ENCODE results near the gene KCNIP4. TPM values are rescaled to one million over a fixed set of nuclear protein-coding genes. Genes with fewer than 3 reads are reported as not detected.

Gene KCNIP4
- total RNA-seq, 1 donor from 2014 or later = 0.39 TPM

DNA sequence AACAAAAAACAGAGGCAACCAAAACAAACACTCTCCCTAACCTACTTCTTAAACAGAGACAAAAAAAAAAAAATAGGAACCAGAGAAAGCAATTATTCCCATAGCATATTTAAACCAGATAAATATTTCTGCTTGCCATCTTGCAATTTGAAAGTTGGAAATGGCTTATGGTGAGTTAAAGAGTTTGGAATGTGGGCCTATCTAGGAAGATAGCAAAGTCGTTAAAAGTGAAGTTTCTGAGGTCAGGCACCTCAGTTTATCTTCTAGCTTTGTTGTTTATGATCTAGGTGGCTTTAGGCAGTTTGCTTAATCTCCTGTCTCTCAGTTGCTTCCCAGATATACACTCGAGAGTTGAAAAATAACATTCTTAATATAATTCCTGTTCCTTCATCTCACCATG, 284.2 kb downstream of the KCNIP4 start:
- Mint-ChIP-seq H3K27ac (no peak overlapping the region), H3K36me3 (no peaks in the 10 kb centered on the region), H3K9me3 (no peaks in the 10 kb centered on the region), H3K4me1 (no peaks in the 10 kb centered on the region), H3K4me3 (no peak overlapping the region), H3K27me3 (ENCODE audit: insufficient read depth, low read depth) (peaks cover 9% of the 10 kb centered on the region)
- H3F3A ChIP-seq (ENCODE audit: low read depth) = no peaks in the 10 kb centered on the region
- H3K27ac ChIP-seq = no peak overlapping the region
- no peak overlapping the region for H3K4me3 ChIP-seq
- no peak for DNase-seq (ENCODE audit: low spot score)
- H3K9ac ChIP-seq = no peak overlapping the region
- H4K20me1 ChIP-seq (ENCODE audit: low read depth) = no peaks in the 10 kb centered on the region
- TF ChIP-seq EZH2phosphoT487 (IDR thresholded peaks at IDR 0.05) (no peak), EZH2 (IDR thresholded peaks at IDR 0.05) (no peak)
- TF ChIP-seq, protein P1, sequence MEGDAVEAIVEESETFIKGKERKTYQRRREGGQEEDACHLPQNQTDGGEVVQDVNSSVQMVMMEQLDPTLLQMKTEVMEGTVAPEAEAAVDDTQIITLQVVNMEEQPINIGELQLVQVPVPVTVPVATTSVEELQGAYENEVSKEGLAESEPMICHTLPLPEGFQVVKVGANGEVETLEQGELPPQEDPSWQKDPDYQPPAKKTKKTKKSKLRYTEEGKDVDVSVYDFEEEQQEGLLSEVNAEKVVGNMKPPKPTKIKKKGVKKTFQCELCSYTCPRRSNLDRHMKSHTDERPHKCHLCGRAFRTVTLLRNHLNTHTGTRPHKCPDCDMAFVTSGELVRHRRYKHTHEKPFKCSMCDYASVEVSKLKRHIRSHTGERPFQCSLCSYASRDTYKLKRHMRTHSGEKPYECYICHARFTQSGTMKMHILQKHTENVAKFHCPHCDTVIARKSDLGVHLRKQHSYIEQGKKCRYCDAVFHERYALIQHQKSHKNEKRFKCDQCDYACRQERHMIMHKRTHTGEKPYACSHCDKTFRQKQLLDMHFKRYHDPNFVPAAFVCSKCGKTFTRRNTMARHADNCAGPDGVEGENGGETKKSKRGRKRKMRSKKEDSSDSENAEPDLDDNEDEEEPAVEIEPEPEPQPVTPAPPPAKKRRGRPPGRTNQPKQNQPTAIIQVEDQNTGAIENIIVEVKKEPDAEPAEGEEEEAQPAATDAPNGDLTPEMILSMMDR (IDR thresholded peaks at IDR 0.05) = no peak
- no peaks in the 10 kb centered on the region for H3K36me3 ChIP-seq
- H3K4me2 ChIP-seq = no peak overlapping the region
- no peaks in the 10 kb centered on the region for H3K79me2 ChIP-seq (ENCODE audit: low read depth)
- H2AFZ ChIP-seq (replicated peaks) = no peak overlapping the region
- H3K27me3 ChIP-seq = no peaks in the 10 kb centered on the region
- H3K4me1 ChIP-seq = no peaks in the 10 kb centered on the region
- no peaks in the 10 kb centered on the region for H3K9me3 ChIP-seq (ENCODE audit: low read depth)

DNA sequence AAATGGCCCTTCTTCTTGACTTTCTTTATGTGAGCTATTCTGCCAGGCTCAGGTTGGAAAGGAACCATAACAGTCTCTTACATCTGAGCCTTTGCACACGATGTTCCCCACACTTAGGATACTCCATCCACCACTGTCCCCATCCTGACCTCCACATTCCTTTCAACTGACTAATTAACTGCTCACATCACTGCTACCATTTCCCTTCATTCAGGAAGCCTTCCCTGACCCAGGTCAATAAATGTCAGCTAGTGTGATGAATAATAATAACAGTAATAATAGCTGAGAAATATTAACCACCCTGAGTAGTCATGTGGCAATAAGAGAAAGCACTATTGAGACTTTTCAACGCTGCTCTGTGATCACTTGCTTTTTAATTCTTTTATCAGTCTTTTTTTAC, 291.7 kb downstream of the KCNIP4 start:
- no peaks in the 10 kb centered on the region for H4K20me1 ChIP-seq (ENCODE audit: low read depth)
- no peaks in the 10 kb centered on the region for H3K9me3 Mint-ChIP-seq
- TF ChIP-seq, protein P1 (IDR thresholded peaks at IDR 0.05) = no peak
- TF ChIP-seq EZH2 (IDR thresholded peaks at IDR 0.05) (no peak), EZH2phosphoT487 (IDR thresholded peaks at IDR 0.05) (no peak)
- no peaks in the 10 kb centered on the region for H3F3A ChIP-seq (ENCODE audit: low read depth)
- H3K4me1 Mint-ChIP-seq = no peaks in the 10 kb centered on the region
- no peak overlapping the region for H3K4me2 ChIP-seq
- no peaks in the 10 kb centered on the region for H3K36me3 Mint-ChIP-seq
- no peak overlapping the region for H2AFZ ChIP-seq (replicated peaks)
- H3K36me3 ChIP-seq = no peaks in the 10 kb centered on the region
- no peak overlapping the region for H3K9ac ChIP-seq
- no peak for DNase-seq (ENCODE audit: low spot score)
- H3K4me3 ChIP-seq = no peak overlapping the region
- no peak overlapping the region for H3K4me3 Mint-ChIP-seq
- no peaks in the 10 kb centered on the region for H3K79me2 ChIP-seq (ENCODE audit: low read depth)
- H3K27ac ChIP-seq = no peak overlapping the region
- peaks cover 2% of the 10 kb centered on the region for H3K27me3 Mint-ChIP-seq (ENCODE audit: insufficient read depth, low read depth)
- no peaks in the 10 kb centered on the region for H3K4me1 ChIP-seq
- H3K9me3 ChIP-seq (ENCODE audit: low read depth) = no peaks in the 10 kb centered on the region
- H3K27me3 ChIP-seq = no peaks in the 10 kb centered on the region
- H3K27ac Mint-ChIP-seq = no peak overlapping the region

DNA sequence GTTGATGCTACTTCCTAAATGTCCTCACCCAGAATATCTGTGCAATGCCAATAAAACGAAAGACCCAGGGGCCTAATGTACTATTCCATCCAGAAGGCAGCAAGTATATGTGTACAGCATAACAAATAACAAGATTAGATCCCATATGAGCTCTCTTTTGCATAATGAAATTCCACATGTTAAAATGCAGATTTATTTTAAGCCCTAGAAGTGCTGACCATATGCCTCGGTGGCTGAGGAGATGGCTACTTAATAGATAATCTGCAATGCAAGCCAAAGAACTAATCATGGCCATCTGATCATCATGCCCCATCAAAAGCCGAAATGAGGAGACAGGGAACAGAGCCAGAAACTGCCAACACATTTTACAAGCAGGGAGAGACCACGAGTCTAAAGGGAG, 293.5 kb downstream of the KCNIP4 start:
- Mint-ChIP-seq H3K9me3 (no peaks in the 10 kb centered on the region), H3K4me1 (no peaks in the 10 kb centered on the region), H3K36me3 (no peaks in the 10 kb centered on the region), H3K27ac (no peak overlapping the region), H3K27me3 (ENCODE audit: insufficient read depth, low read depth) (no peaks in the 10 kb centered on the region), H3K4me3 (no peak overlapping the region)
- H3K4me3 ChIP-seq = no peak overlapping the region
- no peak overlapping the region for H3K27ac ChIP-seq
- TF ChIP-seq EZH2phosphoT487 (IDR thresholded peaks at IDR 0.05) = no peak
- TF ChIP-seq, protein P1 (IDR thresholded peaks at IDR 0.05) = no peak
- no peak for TF ChIP-seq EZH2 (IDR thresholded peaks at IDR 0.05)
- no peaks in the 10 kb centered on the region for H3K4me1 ChIP-seq
- H3K9ac ChIP-seq = no peak overlapping the region
- H4K20me1 ChIP-seq (ENCODE audit: low read depth) = no peaks in the 10 kb centered on the region
- no peaks in the 10 kb centered on the region for H3F3A ChIP-seq (ENCODE audit: low read depth)
- H2AFZ ChIP-seq (replicated peaks) = no peak overlapping the region
- H3K36me3 ChIP-seq = no peaks in the 10 kb centered on the region
- DNase-seq (ENCODE audit: low spot score) = no peak
- H3K27me3 ChIP-seq = no peaks in the 10 kb centered on the region
- no peaks in the 10 kb centered on the region for H3K9me3 ChIP-seq (ENCODE audit: low read depth)
- no peak overlapping the region for H3K4me2 ChIP-seq
- H3K79me2 ChIP-seq (ENCODE audit: low read depth) = no peaks in the 10 kb centered on the region
